ENCODE measurements around the gene BMP6.

- TF ChIP-seq GATA3 (IDR thresholded peaks at IDR 0.05; ENCODE audit: low read depth, low read length) (no peak), GATA2 (IDR thresholded peaks at IDR 0.05; ENCODE audit: low read depth, low read length) (no peak)
Observed at GRCh38 chr6:7723041-7723447, 2.9 kb upstream of the BMP6 start.

Measured in SH-SY5Y (cell line).